ENCODE data around the gene CACYBP.
A peak's percentile ranks its signal among the peaks of the same experiment; 100 is the strongest.
"Not testable (repeated sequence)": the region's sequence is repeated elsewhere in the genome, so short reads cannot be mapped to it uniquely, and the experiment has no call there.

Gene CACYBP

DNA sequence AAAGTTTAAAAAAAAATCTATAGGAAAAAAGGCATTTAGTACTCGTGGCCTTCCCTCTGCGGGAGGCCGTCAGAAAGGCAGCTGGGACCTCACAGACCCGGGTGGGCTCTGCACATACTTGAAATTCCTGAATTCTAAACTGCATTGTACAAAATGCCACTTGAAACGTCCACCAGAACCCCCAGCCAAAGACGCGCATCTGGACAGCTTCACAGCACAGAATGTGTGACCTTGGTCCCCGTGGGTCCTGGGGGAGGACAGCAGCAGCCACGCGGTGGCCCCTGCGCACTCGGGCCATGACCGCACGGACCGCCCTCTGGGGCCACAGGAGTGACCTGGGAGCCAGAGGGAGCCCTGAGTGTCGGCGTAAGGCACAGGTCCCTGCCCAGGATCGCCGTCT, 44.1 kb downstream of the CACYBP start:
- WGBS (ENCODE audit: extremely low coverage, insufficient coverage, insufficient read length), result no CpG with 5 or more reads among the region's 19 CpGs

DNA sequence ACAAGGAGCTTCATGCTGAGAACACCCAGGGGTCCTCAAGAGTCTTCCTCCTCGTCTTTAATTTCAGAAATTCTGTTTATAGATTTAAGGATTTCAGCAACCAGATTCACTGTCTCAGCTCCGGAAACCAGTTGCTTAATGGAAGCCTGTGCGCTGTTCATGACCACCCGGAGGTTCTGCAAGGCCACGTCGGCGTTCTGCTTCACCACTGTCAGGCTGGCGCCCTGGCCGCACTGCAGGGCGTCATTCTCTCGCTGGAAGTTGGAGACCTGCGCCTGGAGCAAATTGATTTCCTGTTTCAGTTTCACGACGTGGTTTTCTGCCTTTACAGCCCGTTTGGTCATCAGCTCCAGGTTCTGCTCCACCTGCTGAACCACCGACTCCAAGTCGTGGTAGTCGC, 44.8 kb downstream of the CACYBP start:
- not testable (repeated sequence) for H3K4ac ChIP-seq (ENCODE audit: low read depth, low read length); H4K8ac ChIP-seq (ENCODE audit: low read depth, low read length); H3K79me2 ChIP-seq (ENCODE audit: control insufficient read depth, insufficient read depth, low read length, poor library complexity); H2AK5ac ChIP-seq (ENCODE audit: low read length); H2BK120ac ChIP-seq (ENCODE audit: insufficient read depth, low read length, poor library complexity); H3K36me3 ChIP-seq (ENCODE audit: control insufficient read depth in 1 of 2, insufficient read depth in 2 of 2, low read length in 2 of 2); H3K27me3 ChIP-seq (ENCODE audit: insufficient read depth, low read length); H3K23ac ChIP-seq (ENCODE audit: low read length); H3K4me1 ChIP-seq (ENCODE audit: control insufficient read depth in 1 of 2, insufficient read depth in 2 of 2, low read length in 2 of 2); H3K79me1 ChIP-seq (ENCODE audit: low read length); H4K91ac ChIP-seq (ENCODE audit: low read depth, low read length); H2BK12ac ChIP-seq (ENCODE audit: low read length); H3K4me3 ChIP-seq (ENCODE audit: low read depth, low read length); H3K27ac ChIP-seq (ENCODE audit: low read depth, low read length); H3K9ac ChIP-seq (ENCODE audit: low read length); DNase-seq; H2AFZ ChIP-seq (ENCODE audit: insufficient read depth, low read length, poor library complexity); H4K12ac ChIP-seq (ENCODE audit: low read depth, low read length); H3K18ac ChIP-seq (ENCODE audit: low read length); H2BK5ac ChIP-seq (ENCODE audit: low read depth, low read length, poor library complexity); H3K9me3 ChIP-seq (ENCODE audit: insufficient read depth, low read depth, low read length); H3K14ac ChIP-seq (ENCODE audit: low read length); H3K4me2 ChIP-seq (ENCODE audit: low read length)
- no CpG with 5 or more reads among the region's 18 CpGs for WGBS (ENCODE audit: extremely low coverage, insufficient coverage, insufficient read length)

More for the DNA sequence above, 44.1 kb downstream of the CACYBP start:
- Histone ChIP-seq H2BK12ac (ENCODE audit: low read length) (peak overlapping the region; percentile 85), H4K8ac (ENCODE audit: low read depth, low read length) (no peak overlapping the region), H3K79me1 (ENCODE audit: low read length) (no peaks in the 10 kb centered on the region), H3K4me2 (ENCODE audit: low read length) (peak overlapping the region; percentile 15), H3K9me3 (ENCODE audit: insufficient read depth, low read depth, low read length) (no peaks in the 10 kb centered on the region), H3K4ac (ENCODE audit: low read depth, low read length) (no peak overlapping the region), H3K79me2 (ENCODE audit: control insufficient read depth, insufficient read depth, low read length, poor library complexity) (no peaks in the 10 kb centered on the region), H4K91ac (ENCODE audit: low read depth, low read length) (peak overlapping the region; percentile 46), H3K27ac (ENCODE audit: low read depth, low read length) (peak overlapping the region; percentile 12), H3K14ac (ENCODE audit: low read length) (no peak overlapping the region), H3K36me3 (ENCODE audit: control insufficient read depth in 1 of 2, insufficient read depth in 2 of 2, low read length in 2 of 2) (no peaks in the 10 kb centered on the region), H2BK5ac (ENCODE audit: low read depth, low read length, poor library complexity) (peak overlapping the region; percentile 65), H3K27me3 (ENCODE audit: insufficient read depth, low read length) (no peaks in the 10 kb centered on the region), H3K4me3 (ENCODE audit: low read depth, low read length) (no peak overlapping the region), H2BK120ac (ENCODE audit: insufficient read depth, low read length, poor library complexity) (no peak overlapping the region), H4K12ac (ENCODE audit: low read depth, low read length) (peak overlapping the region; percentile 70), H2AFZ (ENCODE audit: insufficient read depth, low read length, poor library complexity) (no peak overlapping the region), H3K4me1 (ENCODE audit: control insufficient read depth in 1 of 2, insufficient read depth in 2 of 2, low read length in 2 of 2) (peaks cover 5 to 9% of the 10 kb centered on the region in 2 experiments), H3K9ac (ENCODE audit: low read length) (no peak overlapping the region), H3K18ac (ENCODE audit: low read length) (no peak overlapping the region), H3K23ac (ENCODE audit: low read length) (no peak overlapping the region), H2AK5ac (ENCODE audit: low read length) (no peak overlapping the region)
- no peak for DNase-seq

- H3K23ac ChIP-seq (ENCODE audit: low read length), result no peak overlapping the region
- H3K14ac ChIP-seq (ENCODE audit: low read length), result no peak overlapping the region
- no peaks in the 10 kb centered on the region for H3K79me1 ChIP-seq (ENCODE audit: low read length)
- no peak overlapping the region for H2BK120ac ChIP-seq (ENCODE audit: insufficient read depth, low read length, poor library complexity)
- no peak overlapping the region for H4K8ac ChIP-seq (ENCODE audit: low read depth, low read length)
- H2AFZ ChIP-seq (ENCODE audit: insufficient read depth, low read length, poor library complexity), result no peak overlapping the region
- no peak overlapping the region for H3K4me3 ChIP-seq (ENCODE audit: low read depth, low read length)
- H4K12ac ChIP-seq (ENCODE audit: low read depth, low read length), result no peak overlapping the region
- H2BK12ac ChIP-seq (ENCODE audit: low read length), result no peak overlapping the region
- H2AK5ac ChIP-seq (ENCODE audit: low read length), result no peak overlapping the region
- no peak overlapping the region for H2BK5ac ChIP-seq (ENCODE audit: low read depth, low read length, poor library complexity)
- H3K4ac ChIP-seq (ENCODE audit: low read depth, low read length), result no peak overlapping the region
- H3K18ac ChIP-seq (ENCODE audit: low read length), result no peak overlapping the region
- no peak overlapping the region for H3K27ac ChIP-seq (ENCODE audit: low read depth, low read length)
- H3K9ac ChIP-seq (ENCODE audit: low read length), result no peak overlapping the region
- H3K4me1 ChIP-seq (ENCODE audit: control insufficient read depth in 1 of 2, insufficient read depth in 2 of 2, low read length in 2 of 2), result peaks cover 5 to 9% of the 10 kb centered on the region in 2 experiments
- H3K9me3 ChIP-seq (ENCODE audit: insufficient read depth, low read depth, low read length), result no peaks in the 10 kb centered on the region
- H4K91ac ChIP-seq (ENCODE audit: low read depth, low read length), result no peak overlapping the region
- no peaks in the 10 kb centered on the region for H3K36me3 ChIP-seq (ENCODE audit: control insufficient read depth in 1 of 2, insufficient read depth in 2 of 2, low read length in 2 of 2)
- no peaks in the 10 kb centered on the region for H3K27me3 ChIP-seq (ENCODE audit: insufficient read depth, low read length)
- DNase-seq, result no peak
- no peak overlapping the region for H3K4me2 ChIP-seq (ENCODE audit: low read length)
- no CpG with 5 or more reads among the region's 19 CpGs for WGBS (ENCODE audit: extremely low coverage, insufficient coverage, insufficient read length)
- no peaks in the 10 kb centered on the region for H3K79me2 ChIP-seq (ENCODE audit: control insufficient read depth, insufficient read depth, low read length, poor library complexity)
Measured at GRCh38 chr1:175045097-175045496, 45.4 kb downstream of the CACYBP start.

GRCh38 chr1:175045519-175045918, 45.8 kb downstream of the CACYBP start:
- DNase-seq, result no peak
- H3K4ac ChIP-seq (ENCODE audit: low read depth, low read length), result no peak overlapping the region
- H3K4me1 ChIP-seq (ENCODE audit: control insufficient read depth in 1 of 2, insufficient read depth in 2 of 2, low read length in 2 of 2), result peaks cover 5 to 7% of the 10 kb centered on the region in 2 experiments
- no peak overlapping the region for H3K18ac ChIP-seq (ENCODE audit: low read length)
- no peak overlapping the region for H3K4me3 ChIP-seq (ENCODE audit: low read depth, low read length)
- H3K79me1 ChIP-seq (ENCODE audit: low read length), result no peaks in the 10 kb centered on the region
- H3K27ac ChIP-seq (ENCODE audit: low read depth, low read length), result no peak overlapping the region
- H4K8ac ChIP-seq (ENCODE audit: low read depth, low read length), result no peak overlapping the region
- H3K9me3 ChIP-seq (ENCODE audit: insufficient read depth, low read depth, low read length), result no peaks in the 10 kb centered on the region
- no peak overlapping the region for H2AK5ac ChIP-seq (ENCODE audit: low read length)
- no peak overlapping the region for H3K9ac ChIP-seq (ENCODE audit: low read length)
- H3K79me2 ChIP-seq (ENCODE audit: control insufficient read depth, insufficient read depth, low read length, poor library complexity), result no peaks in the 10 kb centered on the region
- no peaks in the 10 kb centered on the region for H3K27me3 ChIP-seq (ENCODE audit: insufficient read depth, low read length)
- no peak overlapping the region for H2AFZ ChIP-seq (ENCODE audit: insufficient read depth, low read length, poor library complexity)
- H3K4me2 ChIP-seq (ENCODE audit: low read length), result no peak overlapping the region
- H2BK12ac ChIP-seq (ENCODE audit: low read length), result no peak overlapping the region
- H4K12ac ChIP-seq (ENCODE audit: low read depth, low read length), result no peak overlapping the region
- no peak overlapping the region for H2BK5ac ChIP-seq (ENCODE audit: low read depth, low read length, poor library complexity)
- H3K23ac ChIP-seq (ENCODE audit: low read length), result no peak overlapping the region
- H2BK120ac ChIP-seq (ENCODE audit: insufficient read depth, low read length, poor library complexity), result no peak overlapping the region
- H3K14ac ChIP-seq (ENCODE audit: low read length), result no peak overlapping the region
- H4K91ac ChIP-seq (ENCODE audit: low read depth, low read length), result no peak overlapping the region
- no CpG with 5 or more reads among the region's 32 CpGs for WGBS (ENCODE audit: extremely low coverage, insufficient coverage, insufficient read length)
- H3K36me3 ChIP-seq (ENCODE audit: control insufficient read depth in 1 of 2, insufficient read depth in 2 of 2, low read length in 2 of 2), result no peaks in the 10 kb centered on the region
